Stimulated activated CD8-positive, alpha-beta memory T cell treated with anti-CD3 and anti-CD28 coated beads, Interleukin-15, amount 100 ng/mL, for 1 hour (primary cell): ENCODE results near the gene OR5H14.
"Not testable (repeated sequence)": the region's sequence is repeated elsewhere in the genome, so short reads cannot be mapped to it uniquely, and the experiment has no call there.

Experiments
- DNase-seq: peaks from one replicate; pipeline ENCODE4 v3.0.0-alpha.2; 2020; ENCODE audit warnings: low read depth

OR5H14 gene

DNA sequence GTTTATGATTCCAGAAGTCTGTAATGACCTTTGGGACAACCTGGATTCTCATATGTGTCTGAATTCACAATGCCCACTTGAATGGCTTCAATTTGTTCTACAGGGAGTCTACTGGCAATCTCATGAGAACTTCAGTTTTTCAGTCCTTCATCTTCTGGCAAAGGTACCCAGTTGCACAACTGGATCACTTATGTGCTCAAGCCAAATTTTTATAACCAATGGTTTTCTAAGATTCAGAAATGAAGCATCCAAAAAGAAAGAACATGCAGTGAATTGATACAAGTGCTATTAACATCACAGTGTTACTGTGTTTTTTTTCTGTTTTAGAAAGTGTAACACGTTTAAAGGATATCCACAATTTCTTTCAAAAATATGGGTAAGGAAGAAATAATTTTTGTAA lies at the start of gene OR5H14:
OR5H14 (plus strand) TSS at position 301 of the 400 bp plus-strand sequence. CDS start 1,907 bp downstream, outside the sequence.
- DNase-seq: no peak

- no peak for DNase-seq
Observed at GRCh38 chr3:98099848-98100247, 47.4 kb upstream of the OR5H14 start.

- no peak for DNase-seq
Observed at GRCh38 chr3:98108162-98108561, 39.1 kb upstream of the OR5H14 start.

GRCh38 chr3:98109807-98110549 lies 37.3 kb upstream of the OR5H14 start:
- no peak for DNase-seq

- no peak for DNase-seq
Observed at GRCh38 chr3:98110550-98110908, 36.8 kb upstream of the OR5H14 start.

DNA sequence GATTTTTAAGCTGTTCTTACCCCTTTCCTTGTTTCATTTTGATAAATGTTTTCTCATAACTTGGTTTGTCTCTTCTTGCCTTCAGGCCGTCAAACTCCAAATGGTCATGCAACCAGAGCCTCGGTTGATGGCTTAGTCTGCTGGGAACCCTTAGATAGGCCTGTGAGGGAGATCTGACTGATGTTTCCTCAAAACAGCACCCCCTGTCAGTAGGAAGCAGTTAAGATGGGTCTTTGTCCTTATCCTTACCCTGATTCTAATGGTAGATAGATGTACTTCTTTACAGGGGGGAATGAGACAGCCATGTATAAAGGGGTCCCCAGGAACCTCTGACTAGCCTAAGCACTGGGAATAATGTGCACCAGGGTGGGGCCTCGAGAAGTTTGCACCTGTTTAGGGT lies 33.0 kb upstream of the OR5H14 start:
- no peak for DNase-seq

DNA sequence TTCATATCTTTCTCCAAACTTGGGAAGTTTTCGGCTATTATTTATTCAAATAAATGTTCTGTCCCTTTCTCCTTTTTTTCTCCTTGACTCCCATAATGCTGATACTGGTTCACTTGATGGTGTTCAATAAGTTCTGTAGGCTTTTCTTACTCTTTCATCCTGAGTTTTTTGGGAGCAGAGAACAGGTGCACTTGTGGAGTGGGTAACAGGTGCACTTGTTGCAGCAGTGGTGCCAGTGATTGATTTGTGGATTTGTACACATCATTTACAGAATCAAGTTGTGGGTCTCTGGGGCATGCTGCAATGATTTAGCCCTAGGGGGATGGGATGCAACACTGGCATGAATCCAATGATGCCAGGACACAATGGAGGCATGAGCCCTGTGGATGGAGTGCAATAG lies 31.6 kb upstream of the OR5H14 start:
- no peak for DNase-seq

DNA sequence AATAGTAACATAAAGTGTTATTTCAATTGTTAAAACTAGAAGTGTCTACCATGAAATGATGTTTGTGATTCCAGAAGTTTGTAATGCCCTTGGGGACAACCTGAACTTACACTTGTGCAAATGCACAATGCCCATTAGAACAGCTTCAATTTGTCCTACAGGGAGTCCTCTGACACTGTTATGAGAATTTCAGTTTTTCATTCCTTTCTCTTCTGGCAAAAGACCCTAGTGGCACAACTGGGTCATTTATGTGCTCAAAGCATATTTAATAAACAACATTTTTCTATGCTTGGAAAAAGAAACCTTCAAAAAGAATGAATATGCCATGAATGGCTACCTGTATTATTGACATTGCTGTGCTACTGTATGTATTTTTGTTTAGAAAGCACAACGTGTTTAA lies 16.9 kb upstream of the OR5H14 start, which contains the start of gene OR5H1:
OR5H1 (plus strand) TSS at position 301 of the 400 bp plus-strand sequence. CDS start 1,977 bp downstream, outside the sequence.
- no peak for DNase-seq

GRCh38 chr3:98136631-98137030 lies 10.6 kb upstream of the OR5H14 start:
- DNase-seq: no peak

- not testable (repeated sequence) for DNase-seq
Observed at GRCh38 chr3:98137826-98138557, 9.3 kb upstream of the OR5H14 start.

DNA sequence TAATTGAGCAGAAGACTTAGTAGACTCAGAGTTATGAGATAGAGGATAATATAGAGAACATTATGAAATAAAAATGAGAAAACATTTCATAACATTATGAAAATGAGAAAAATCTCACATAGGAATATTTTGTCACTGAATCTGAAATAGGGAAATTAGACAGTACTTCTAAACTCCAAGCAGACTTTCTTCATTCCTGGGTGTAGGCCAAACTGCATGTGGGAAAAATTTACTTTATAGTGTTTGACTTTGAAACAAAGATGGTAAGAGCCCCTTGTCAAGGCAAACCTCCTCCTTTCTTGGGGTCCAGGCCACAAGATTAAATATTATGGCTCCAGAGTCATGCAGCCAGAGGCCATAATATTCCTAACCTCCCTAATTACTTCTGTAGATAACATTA lies 6.7 kb upstream of the OR5H14 start:
- no peak for DNase-seq

- DNase-seq: no peak
Observed at GRCh38 chr3:98148751-98149150, 1.5 kb downstream of the OR5H14 start.

- not testable (repeated sequence) for DNase-seq
Observed at GRCh38 chr3:98149456-98149855, 2.2 kb downstream of the OR5H14 start.

- DNase-seq: no peak
Observed at GRCh38 chr3:98151241-98151640, 4.0 kb downstream of the OR5H14 start.

- DNase-seq: no peak
Observed at GRCh38 chr3:98166396-98166795, 19.1 kb downstream of the OR5H14 start, which contains the start of gene OR5H15. Gene OR5H15 (plus strand): TSS chr3:98166696. CDS start chr3:98168700, 2,004 bp downstream.

DNA sequence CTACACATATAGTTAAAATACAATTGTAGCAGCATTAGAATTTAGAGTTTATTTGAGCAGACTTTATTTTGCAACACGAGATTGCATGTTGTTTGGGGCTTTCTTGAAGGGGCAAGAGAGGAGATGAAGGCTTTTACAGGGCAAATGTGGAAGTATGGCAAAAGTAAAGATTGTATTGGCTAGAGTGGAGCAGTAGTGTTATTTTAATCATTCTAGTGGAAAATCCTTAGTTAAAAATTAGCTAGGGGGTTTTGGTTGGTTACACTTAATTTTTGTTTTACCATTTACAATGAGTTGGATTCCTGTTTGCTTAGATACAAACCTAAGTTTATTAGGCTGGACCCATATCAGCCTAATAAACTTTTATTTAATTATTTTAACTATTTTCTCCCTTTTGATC lies 23.8 kb downstream of the OR5H14 start:
- DNase-seq: no peak

GRCh38 chr3:98172621-98173020 lies 25.3 kb downstream of the OR5H14 start:
- no peak for DNase-seq

- DNase-seq: no peak
Observed at GRCh38 chr3:98180319-98180890, 33.1 kb downstream of the OR5H14 start.

- no peak for DNase-seq
Observed at GRCh38 chr3:98182196-98182595, 34.9 kb downstream of the OR5H14 start.

DNA sequence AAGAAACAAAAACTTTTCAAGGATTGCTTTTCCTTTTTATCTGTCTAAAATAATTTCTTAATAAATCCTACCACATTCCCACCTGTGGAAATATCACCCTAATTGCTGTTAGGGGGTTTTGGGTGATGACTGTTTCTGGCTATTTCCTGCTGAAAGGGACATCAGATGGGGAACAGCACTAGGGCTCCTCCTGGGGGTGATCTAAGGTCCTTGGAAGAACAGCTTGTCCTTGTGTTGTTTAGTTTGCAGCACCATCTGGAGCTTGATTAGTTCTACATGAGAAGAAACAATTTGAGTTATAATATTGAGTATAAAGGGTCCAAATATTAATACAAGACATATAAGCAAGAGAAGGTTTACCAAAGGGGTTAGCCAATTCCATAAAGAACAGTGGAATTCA lies 37.9 kb downstream of the OR5H14 start:
- DNase-seq: no peak

DNA sequence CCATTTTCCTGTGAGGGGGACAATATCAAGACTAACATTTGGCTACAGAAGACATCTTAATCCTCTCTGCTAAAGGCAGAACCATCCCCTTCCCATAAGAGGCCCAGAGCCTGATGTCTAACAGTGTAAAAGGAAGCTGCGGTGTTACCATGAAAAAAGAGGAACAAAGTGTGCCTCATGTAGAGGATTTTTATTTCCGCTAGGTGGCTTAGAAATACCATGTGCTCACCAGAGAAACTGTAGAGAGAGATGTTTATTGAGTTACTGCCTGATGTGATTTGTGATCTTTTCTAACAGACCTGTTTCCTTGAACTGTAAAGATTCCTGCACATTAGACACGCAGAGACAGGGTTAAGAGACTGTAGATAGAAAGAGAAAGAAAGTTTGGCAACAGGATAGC lies 41.3 kb downstream of the OR5H14 start:
- DNase-seq: no peak

GRCh38 chr3:98190911-98191310 lies 43.6 kb downstream of the OR5H14 start:
- DNase-seq: not testable (repeated sequence)

- not testable (repeated sequence) for DNase-seq
Observed at GRCh38 chr3:98196293-98196692, 49.0 kb downstream of the OR5H14 start.
